Right lobe of liver (tissue), 4 donors: ENCODE results near the gene PNPLA5.

Source experiments
- POLR2A ChIP-seq: fragments of 450-650 bp; IDR thresholded peaks from one replicate; pipeline ENCODE4 v1.6.1; 2017; ENCODE audit warnings: antibody characterized with exemption, mild to moderate bottlenecking
- TF ChIP-seq, protein P1 (sequence below), 4 donors: fragments of 200-600 bp in 3 of 4; fragments of 450-650 bp in 1 of 4; IDR thresholded peaks; one replicate each; pipeline versions ENCODE4 v1.5.1 to v1.8.0; 2016 to 2022; ENCODE audit warnings: antibody characterized with exemption in 4 of 4, mild to moderate bottlenecking in 2 of 4
- donor health status: DM: no; HTN: no; CAD: no.
- donor health status: DM: no; HTN: no; CAD: no.
- donor health status: DM: no; HTN: yes; CAD: no.

DNA sequence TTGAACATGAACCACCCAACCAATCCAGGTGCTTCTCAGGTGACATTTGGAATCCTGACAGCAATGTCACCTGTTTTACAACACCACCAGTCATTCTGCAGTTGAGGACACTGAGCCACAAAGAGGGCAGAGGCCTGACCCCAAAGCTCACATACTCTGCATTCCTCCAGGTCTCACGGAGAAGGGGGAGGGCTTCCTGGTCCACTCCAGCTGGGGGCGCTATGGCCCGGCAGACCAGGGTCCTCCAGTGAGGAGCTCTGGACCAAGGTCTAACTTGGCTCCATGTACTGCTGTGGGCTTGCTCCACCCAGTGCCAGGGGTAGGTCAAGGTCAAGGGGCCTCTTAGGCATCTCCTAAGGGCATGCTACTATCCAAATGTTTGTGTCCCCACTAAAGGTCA is 30.3 kb upstream of the PNPLA5 start:
- TF ChIP-seq, protein P1, sequence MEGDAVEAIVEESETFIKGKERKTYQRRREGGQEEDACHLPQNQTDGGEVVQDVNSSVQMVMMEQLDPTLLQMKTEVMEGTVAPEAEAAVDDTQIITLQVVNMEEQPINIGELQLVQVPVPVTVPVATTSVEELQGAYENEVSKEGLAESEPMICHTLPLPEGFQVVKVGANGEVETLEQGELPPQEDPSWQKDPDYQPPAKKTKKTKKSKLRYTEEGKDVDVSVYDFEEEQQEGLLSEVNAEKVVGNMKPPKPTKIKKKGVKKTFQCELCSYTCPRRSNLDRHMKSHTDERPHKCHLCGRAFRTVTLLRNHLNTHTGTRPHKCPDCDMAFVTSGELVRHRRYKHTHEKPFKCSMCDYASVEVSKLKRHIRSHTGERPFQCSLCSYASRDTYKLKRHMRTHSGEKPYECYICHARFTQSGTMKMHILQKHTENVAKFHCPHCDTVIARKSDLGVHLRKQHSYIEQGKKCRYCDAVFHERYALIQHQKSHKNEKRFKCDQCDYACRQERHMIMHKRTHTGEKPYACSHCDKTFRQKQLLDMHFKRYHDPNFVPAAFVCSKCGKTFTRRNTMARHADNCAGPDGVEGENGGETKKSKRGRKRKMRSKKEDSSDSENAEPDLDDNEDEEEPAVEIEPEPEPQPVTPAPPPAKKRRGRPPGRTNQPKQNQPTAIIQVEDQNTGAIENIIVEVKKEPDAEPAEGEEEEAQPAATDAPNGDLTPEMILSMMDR (IDR thresholded peaks at IDR 0.05), result no peak
- no peak for TF ChIP-seq POLR2A
